HK-2 (cell line): ENCODE measurements around the gene COL23A1.

Experiments used
- DNase-seq: peaks from one replicate; pipeline ENCODE4 v3.0.0-alpha.2; 2018; ENCODE audit not compliant: unreplicated experiment

The COL23A1 gene

DNA sequence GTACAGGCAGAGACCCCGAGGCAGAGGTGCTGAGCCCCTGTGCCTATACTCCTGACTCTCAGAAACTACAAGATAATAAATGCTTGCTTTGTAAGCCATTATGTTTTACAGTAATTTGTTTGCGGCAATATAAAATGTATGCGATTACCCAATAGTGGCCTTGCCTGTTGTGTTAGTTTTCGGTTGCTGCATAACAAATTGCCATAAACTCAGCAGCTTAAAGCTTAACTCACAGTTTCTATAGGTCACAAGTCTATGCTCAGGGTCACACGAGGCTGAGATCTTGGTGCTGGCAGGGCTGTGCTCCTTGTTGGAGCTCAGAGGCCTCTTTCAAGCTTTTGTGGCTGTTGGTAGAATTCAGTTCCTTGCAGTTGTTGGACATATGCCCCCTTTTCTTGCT, 114.8 kb downstream of the COL23A1 start:
- DNase-seq, result no peak

DNA sequence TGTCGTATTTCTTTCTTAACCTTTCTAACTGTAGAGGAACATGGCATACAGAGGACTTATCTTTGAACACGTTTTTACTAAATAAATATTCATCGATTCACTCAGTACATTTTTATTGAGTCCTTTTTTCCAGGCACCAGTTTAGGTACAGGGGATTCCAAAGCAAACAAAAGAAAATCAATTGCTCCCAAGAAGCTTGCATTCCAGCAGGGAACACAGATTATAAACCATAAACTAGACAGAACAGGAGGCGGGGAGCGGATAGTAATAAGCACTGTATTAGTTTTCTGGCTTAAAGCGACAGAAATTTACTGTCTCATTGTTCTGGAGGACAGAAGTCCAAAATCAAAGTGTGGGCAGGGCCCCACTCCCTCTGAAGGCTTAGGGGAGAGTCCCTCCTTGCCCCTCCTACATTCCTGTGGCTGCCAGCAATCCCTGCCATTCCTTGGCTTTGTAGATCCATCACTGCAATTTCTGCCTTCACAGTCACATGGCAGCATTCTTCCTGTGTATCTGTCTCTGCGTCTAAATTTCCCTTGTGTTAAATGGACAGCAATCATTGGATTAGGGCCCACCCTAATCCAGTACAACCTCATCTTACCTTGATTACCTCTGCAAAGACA, 115.5 kb downstream of the COL23A1 start:
- DNase-seq, result no peak

DNA sequence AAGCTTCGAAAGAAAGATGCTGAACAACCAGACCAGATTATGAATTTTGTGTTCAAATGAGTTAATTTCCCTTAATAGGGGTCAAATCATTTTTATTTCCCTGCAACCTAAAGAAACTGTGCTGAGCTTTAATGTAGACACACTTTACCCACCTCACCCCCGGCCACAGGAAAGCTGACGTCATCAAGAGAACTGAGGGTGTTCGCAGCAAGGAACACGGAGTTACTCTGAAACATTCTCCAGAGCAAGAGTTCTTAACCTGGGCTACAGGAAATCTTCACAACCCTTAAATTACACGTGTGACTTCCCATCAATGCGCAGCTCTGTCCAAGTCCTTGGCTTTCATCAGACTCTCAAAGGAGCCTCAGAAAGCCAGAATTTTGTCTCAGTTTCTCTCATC, 116.3 kb downstream of the COL23A1 start:
- DNase-seq, result no peak

DNA sequence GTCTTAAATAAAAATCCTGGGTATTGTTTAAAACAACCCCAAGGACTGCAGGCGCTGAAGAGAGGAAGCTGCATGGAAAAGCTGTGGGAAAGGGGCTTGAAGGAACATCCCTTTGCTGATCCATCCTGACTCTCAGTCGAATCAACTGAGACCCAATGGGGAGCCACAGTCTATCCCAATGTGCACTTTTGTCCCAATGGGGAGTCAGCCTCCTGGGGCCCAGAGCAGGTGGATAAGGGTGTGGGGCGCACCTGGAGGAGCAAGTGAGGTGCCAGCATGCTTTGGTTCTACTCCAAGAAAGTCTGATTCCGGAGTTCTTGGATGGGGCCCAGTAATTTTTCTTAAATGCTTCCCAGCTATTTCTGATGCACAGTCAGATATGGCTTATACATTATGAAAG, 118.1 kb downstream of the COL23A1 start:
- DNase-seq, result no peak

DNA sequence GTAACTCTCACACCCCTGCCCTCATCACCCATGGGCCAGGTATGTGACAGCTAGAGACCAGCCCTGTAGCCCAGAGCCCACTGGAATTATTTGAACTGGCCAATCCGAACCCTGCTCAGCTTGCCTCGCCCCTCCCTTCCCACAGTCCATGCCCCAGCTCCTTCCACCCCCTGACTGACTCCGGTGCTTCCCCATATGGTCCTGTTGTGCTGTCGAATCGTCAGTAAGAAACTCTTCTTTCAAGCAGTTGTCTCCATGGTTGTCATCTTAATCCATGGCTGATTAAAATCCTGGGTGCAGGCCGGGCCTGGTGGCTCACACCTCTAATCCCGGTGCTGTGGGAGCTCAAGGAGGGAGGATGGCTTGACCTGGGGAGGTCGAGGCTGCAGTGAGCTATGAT, 118.5 kb downstream of the COL23A1 start:
- no peak for DNase-seq

DNA sequence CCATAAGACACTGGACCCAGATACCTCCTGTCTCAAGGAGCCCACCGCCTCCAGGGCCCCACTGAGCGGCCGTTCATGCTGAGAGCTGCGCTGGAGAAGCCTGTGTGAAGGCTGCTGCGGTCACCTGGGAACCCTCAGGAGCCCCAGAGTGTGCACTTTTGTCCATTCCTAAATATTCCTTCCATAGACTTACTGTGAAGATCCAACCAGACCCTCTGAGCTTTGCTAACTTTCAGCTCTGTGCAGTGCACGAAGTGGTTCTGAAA, 119.5 kb downstream of the COL23A1 start:
- no peak for DNase-seq

DNA sequence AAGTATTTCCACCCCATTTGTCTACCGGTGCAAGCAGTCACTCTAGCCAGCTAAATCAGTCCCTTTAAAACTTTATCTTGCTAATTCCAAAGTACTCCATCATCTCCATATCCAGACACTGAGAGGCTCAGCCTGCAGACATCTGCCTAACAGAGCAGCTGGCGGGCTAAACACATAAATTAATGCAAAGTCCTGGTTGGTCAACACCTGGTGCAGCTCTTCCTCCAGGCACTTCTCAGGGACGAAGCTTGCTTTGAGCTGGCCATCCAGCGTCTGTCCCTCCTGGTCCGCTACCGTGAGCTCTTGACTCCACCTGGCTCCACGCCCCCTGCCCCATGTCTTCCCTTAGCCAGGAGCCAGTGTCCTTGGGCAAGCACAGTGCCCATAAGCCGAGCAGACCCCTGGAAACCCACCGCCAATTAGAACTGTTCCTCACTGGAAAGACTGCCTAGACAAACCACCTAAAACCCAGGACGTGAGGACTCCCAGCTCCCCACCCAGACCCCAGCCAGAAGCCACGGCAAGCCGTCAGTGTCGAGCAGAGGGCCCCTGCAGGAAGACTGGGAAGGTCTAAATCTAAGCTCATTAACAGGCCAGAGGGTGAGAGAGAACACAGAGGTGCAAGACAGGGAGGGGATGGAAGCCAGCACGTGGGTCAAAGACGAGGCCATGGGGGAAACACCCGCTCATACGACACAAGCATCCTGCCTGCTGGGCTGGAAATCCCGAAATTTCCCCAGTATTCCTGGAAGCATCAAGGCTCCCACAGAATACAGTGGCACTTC, 120.0 kb downstream of the COL23A1 start:
- no peak for DNase-seq

DNA sequence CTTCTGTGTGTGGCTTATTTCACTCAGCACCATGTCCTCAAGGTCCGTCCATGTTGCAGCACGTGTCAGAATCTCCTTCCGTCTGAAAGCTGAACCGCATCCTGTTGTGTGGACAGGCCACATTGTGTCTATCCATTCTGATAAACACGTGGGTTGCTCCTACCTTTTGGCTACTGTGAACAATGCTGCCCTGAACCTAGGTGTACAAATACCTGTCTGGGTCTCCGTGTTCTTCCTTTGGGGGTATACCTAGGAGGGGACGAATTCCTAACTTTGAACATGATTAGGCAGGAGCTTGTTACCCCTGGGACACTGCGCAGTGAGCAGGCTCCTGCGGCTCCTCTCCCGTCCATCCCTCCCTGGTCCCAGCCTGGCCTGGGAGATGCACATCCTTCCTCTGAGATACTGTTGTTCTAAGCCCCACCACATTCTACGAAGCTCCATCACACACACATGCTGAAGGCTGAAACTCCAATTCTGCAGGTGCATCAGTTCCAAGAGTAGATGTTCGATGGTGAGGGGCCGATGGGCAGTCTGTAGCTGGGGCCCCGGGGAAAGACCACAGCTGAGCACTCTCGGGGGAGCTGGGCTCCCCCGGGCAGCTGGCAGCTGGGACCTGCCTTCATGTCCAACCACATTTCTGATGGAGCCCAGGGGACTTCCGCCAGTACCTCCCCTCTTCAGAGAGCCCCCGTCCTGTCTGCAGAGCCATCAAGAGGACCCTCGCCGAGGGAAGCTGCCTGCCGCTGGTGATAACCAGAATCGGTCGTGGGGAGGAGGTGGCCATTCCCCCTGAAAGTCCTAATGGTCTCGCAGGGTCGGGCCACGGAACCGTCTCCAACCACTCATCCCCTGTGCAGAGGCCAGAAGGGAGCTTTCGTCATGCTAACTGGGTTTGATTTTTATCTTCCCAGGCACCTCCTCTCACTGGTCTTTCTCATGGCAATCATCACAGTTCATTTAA, 120.9 kb downstream of the COL23A1 start:
- no peak for DNase-seq

DNA sequence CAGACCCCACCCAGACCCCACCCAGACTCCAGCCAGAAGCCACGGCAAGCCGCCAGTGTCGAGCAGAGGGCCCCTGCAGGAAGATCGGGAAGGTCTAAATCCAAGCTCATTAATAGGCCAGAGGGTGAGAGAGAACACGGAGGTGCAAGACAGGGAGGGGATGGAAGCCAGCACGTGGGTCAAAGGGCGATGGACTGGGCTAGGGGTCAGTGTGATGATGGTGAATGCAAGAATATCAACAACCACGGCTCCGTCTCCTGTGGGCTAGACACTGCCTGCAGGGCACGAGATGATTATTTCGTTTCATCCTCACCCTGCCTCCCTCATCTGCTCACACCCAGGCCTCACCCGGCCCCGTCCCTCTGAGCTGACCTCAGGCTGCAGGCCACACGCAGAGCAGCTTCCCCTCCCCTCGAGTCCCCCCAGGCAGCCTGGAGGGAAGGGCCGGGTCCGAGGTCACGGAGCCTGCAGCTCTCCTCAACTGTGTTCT, 122.0 kb downstream of the COL23A1 start:
- DNase-seq, result no peak

DNA sequence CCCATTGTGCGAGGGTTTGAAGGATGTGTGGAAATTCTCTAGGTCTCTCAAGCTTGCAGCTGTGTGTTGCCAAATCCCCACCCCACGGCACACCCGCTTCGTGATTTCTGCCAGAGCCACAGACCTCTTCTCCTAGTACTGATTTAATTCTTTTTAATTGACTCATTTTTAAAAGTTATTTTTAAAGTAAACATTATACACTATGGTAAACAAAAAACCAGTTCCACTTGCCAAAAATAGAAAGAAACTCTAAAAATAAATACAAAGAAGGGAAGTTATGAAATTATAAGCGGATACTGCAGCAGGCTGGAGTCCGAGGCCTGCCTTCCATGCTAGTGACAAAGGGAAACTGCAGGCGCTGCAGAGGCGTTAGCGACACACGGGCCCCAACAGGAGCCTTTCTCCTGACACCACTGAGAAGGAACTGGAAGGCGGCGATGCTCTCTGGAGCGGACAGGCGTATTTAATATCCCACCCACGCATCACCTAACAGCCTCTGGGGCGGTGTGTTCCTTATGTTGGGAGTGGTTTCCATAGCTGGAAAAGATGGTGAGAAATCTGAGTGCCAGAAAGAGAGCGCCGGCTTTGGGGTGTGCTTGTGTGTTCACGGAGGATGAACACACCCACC, 122.5 kb downstream of the COL23A1 start:
- DNase-seq, result no peak

DNA sequence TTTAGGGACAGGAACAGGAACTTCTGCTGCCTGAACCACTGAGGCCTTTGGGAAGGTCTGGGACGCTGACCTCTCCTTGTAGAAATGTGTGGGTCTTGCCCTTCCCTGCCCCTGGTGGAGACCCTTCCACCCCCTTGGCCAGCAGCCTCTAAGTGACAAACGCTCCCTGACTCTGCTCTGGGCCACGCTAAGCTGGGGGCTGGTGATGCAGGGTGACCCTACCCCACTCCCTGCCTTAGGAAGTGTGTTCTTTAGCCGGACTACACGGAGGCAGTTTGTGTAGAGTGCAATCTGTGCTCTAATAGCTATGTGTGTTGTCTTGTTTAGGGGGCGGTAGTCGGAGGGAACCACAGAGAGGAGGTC, 123.0 kb downstream of the COL23A1 start:
- no peak for DNase-seq

DNA sequence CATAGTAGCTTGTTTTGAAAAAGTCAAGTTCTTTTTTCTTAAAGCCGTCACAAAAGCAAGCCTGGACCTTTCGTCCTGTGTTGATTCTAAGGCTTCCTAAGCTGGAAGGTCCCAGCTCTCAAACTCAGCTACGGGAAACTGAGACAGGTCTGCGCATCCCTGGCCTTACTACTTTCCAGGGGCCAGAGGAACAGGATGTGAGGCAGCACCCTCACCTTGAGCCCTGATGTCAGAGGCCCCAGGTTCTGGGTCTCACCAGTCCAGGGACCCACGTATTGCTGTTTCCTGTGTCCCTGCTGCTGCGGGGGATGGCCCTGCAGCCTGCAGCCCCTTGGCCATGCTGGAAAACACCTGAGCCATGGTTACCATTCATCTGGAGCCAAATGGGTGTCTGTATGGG, 123.9 kb downstream of the COL23A1 start:
- DNase-seq, result no peak

DNA sequence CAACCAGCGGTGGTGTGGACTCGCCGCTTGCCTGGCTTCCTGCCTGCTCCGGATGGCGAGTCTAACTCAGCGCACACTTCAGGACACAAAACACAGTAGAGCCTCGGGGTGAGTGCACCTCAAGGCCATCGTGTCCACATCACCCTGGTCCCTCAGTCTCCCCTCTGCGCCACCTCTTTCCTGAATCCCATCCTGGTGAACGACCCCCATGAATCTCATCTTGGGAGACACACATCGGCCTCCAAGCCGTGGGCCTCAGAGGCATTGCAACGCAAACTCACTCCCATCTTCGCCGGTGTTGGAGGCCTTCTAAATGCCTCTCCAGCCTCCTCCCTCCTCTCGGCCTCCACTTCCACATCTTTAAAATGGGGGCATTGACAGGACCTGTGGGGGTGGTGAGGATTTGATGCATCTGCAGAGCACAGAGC, 124.3 kb downstream of the COL23A1 start:
- no peak for DNase-seq

DNA sequence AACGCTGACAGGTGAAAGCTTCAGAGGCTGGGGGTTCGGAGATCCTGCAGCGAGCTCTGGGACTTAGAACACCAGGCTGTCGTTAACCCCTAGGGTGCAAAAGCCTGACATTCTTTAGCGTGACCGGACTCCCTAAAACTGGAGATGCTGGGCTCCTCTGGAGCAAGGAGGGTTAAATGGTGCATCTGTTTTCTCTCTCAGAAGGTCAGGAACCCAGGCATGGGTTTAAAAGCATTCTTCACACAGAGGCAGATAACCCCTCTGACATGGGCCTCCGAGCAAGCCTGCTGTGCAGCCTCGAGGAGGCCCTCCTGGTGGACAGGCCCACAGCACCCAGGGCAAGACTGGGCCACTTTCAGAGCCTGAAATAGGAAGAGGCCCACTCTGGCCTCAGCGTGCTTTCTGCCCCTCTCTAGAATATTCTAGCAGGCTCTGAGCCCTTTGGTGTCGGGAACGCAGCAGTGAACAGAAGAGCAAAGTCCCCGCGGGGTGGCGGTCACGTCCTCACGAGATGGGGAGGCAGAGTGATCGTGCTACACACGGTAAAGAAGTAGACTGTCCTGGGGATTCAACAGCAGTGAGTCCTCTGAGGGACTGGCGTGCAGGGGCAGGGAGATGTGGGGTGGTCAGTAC, 124.8 kb downstream of the COL23A1 start:
- DNase-seq, result no peak

DNA sequence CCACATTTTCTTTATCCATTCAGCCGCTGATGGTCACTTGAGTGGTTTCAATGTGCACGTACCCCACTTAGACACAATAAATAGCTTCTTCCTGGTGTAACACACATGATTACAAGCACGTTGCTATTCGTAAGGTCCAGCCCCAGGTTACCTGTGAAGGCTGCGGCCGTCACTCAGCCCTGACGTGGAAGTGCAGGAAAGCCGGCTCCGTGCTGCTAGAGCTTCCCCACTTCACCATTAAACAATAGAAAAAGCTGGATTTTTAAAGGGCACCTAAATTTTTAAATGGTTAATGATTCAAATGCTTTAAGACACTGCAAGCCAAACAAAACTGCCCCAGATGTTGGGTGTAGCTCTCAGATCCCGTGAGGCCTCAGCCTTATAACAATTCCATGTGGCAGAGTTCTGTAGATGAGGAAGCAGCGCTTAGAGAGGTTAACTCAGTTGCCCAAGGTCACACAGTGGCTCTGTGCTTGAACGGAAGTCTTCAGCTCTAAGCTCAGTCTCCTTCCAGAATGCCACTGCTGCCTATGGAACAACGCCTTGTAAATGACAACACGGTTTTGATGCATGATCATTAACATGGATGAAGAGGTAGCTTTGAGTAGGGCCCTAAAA, 125.7 kb downstream of the COL23A1 start:
- DNase-seq, result no peak

DNA sequence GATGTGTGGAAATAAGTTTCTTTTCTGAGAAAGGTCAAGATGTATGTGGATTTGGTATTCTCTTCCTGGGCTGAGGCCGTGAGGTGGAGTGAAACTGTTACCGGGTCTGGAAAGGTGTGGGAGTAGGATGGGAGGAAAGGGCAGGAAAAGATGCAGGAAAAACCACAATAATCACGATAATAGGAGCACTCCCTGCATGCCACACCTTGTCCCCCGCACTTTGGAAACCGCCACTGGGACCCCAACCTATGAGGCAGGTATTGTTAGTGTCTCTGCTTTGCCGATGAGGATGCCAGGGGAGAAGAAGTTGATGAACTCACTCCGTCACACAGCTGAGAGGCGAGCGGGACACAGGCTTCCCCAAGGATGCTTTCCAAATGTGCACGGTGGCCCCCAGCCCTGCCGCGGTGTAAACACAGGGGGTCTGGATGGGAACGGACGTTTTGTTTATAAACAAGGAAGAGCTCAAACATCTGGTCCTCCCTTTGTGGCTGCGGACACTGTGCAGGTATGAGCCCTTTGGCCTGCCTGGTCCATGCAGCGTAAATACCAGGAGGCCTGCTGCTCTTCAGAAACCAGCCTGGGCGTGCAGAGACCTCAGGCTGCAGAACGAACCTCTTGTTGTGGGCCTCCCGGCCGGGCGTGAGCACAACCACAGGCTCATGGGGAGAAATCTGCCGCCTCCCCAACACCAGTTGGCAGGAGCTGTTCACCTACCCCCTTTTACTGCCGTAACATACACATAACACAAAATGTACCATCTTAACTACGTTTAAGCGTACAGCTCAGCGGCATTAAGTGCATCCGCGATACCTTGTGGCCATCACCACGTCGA, 126.7 kb downstream of the COL23A1 start:
- no peak for DNase-seq

DNA sequence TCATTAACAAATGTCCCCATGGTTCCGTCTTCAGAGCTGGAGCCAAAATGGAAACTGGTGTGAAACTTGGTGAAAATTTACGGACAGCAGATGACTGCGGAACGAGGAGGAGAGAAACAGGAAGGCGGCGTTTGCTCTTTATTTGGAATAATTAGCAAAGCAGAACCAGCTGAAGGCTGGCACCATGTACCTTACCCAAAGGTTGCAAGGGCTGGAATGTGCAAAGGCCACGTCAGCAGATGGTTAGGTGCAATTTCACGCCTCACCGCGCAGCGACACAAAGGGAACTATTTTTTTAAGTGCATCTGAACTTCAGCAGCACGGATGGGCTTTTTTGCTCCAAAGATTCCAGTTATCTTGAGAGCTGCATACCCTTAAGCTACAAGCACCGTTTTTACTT, 127.4 kb downstream of the COL23A1 start:
- peak; percentile 57 for DNase-seq

DNA sequence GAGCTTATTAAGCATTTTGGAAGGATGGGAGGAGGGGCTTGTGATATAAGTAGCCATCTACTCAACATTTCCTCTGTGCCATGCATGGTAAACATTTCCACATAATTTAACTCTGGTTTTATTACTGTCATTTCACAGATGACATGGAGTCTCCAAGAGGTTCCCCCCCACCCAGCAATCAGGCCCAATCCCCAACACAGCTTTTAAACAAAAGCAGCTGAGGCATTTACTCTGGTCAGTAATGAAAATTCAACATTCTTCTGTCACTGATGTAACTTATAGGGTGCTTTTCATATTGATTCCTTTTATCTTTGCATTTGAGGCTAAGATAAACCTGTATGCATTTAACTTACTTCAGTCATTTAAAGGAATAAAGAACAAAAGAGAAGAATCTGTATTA, 128.1 kb downstream of the COL23A1 start:
- DNase-seq, result no peak

DNA sequence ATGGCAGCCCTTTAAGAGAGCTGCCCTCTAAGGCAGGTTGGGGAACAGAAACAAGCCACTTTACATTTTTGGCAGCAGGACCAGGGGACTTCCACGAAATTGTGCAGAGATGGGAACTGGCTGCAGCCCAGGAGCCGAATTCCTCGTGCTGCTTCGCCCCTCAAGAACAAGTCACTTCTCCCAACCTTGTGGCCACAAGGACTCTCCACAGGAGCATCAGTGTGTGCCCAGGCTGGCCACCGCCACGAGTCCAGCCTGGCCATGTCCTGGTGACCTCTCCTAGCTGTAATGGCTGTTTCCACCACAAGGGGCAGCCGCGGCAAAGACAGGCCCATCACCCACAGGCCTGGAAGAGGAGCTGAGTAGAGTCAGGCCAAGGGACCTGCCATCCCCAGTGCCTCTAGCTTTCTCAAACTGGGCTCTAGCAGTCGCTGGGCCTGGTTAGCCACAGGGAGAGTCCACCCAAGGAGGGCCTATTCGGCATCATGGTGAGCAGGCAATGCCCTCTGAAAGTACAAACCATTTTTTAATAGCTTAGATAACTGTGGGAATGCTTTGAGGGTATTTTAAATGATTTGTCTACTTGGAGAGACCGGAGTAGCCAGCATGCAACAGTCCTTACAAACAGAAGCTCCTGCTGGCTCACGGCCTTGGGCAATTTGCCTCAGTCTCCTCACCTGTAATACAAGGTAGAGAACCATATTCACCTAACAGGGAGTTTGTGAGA, 129.0 kb downstream of the COL23A1 start:
- no peak for DNase-seq

DNA sequence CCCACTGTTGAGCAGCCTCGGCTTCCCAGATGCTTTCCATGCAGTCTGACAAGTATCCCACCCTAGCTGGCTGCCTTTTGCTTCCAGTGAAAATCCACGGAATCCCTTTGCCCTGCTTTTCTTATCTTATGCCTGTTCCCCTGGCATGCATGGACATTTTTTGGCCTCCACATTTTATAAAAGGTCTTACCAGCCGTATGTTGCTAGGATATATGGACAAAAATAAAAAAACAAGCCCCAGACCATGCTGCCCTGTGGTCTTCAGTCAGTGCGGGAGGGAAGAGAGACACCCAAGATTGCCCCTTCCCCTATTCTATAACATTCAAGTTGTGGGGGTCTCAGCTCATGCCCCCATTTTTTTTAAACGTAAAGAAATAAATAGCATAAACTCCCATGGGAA, 129.6 kb downstream of the COL23A1 start:
- no peak for DNase-seq
